HG03066 (cell line): Measurements from ENCODE around the gene PFKFB3.

ENCODE experiments used
- ATAC-seq: cut with Tn5 transposase; IDR thresholded peaks from one replicate; pipeline ENCODE4 v1.9.1; 2021; ENCODE audit warnings: low read depth; ENCODE audit not compliant: unreplicated experiment

Gene PFKFB3

GRCh38 chr10:6297951-6298381 is 95.2 kb downstream of the PFKFB3 start:
- no peak for ATAC-seq

DNA sequence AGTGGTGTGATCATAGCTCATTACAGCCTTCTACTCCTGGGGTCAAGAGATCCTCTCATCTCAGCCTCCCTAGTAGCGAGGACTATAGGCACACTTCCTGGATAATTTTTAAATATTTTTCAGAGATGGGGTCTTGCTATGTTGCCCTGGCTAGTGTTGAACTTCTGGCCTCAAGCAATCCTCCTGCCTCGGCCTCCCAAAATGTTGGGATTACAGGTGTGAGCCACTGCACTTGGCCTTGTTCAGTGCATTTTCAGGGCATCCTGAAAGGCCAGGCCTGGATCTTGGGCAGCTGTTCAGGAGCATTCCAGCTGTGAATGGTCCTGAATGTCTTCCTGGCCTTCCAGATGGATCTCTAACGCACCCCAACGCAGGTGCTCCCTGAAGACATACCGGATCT is 95.7 kb downstream of the PFKFB3 start:
- ATAC-seq: no peak

DNA sequence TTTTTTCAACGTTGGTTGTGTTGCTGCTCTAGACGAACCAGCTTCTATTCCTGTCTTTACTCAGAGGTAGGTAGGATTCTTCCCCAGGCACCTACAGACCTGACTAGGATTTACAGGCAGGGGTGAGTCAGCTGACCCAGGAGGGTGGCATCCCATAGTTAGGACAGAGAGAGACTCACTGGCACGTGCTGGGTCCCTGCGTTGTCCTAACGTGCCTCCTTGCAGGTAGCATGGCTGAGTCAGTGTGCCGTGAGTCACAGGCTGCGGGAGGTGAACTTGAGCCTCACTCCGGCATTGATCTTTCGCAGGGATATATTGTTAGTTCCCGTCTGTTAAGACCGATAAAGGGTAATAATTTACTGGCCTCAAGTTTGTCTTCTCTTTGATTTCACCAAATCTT is 96.5 kb downstream of the PFKFB3 start:
- no peak for ATAC-seq

DNA sequence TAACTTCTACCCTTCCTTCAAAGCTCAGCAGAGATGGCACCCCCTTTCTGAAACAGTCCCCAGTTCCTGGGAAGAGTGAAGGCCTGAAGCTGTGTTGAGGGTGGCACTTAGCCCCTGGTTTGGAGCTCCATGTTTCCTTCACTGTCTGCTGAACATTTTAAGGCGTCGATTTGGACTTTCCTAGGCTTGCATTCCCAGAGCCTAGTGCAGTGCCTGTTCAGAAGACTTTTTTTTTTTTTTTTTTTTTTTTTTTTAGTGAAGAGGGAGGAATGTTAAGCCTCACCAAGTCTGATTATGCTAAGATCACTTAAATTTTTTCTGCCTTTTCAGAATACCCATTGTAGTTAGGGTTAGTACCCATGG is 97.0 kb downstream of the PFKFB3 start:
- no peak for ATAC-seq

DNA sequence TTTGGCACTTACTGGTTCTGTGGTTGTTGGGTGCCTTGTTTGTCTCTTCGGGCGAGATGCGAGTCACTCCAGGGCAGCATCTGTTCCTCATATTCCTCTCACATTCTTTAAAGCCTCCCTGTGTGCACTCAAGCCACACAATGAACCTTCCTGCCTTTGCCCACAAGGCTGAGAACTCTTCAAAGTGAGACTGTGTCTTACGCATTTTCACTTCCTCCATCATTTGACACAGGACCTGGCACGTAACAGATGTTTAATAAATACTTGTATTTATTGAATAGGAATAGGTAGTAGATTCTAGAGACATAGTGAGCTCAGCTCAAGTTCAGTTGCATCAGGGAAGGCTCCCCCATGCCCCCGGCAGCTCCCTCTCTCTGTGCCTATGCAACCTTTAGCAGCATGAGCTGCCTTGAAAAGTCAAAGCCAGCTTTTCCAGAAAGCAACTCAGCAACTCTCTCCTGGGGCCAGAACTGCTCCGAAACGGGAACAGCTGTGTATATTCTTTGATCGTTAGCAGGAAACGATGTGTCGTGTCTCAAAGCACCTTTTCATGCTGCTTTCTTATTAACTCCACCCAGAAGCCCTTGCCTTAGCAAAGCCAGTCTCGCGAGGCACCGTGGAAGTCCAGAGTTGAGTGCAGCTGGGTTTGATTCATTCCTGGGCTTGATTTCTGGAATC is 97.5 kb downstream of the PFKFB3 start:
- peak; percentile 85 for ATAC-seq

DNA sequence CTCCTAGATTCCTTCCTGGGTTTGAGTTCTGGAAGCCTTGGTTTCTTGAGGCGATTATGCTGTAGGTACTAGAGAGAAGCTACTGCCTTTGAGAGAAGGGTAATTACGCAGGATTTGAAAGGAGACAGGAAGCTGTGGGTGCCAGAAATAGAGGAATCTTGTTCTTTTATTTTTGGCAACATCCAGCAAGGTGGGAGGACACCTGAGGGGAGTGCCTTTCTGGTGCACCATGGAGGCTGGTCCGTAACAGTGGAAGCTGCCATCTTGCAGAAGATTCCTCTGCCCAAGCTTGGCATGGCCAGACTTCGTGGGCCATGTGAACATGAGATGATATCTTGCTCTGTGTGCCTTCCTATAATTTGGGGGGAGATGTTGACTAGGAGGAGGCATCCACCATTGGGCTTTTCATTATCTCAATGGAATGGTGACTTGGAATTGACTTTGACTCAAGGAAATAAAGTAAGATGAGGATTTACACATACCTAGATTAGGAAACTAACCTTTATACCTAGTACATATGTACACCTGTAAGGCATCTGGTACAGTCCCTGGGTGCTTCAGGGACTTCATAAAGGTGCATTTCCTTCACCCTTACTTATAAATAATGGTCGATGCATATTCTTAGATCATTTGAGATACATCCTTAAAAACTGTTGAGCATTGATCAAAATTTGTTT is 98.2 kb downstream of the PFKFB3 start:
- no peak for ATAC-seq

GRCh38 chr10:6301488-6302075 is 98.8 kb downstream of the PFKFB3 start:
- ATAC-seq: no peak
